Measurements from ENCODE around the gene SAPCD1.

GRCh38 chr6:31763619-31763940 is 1.1 kb downstream of the SAPCD1 start:
- no peak for TF ChIP-seq CTCF (IDR thresholded peaks at IDR 0.05; ENCODE audit: extremely low read depth in 1 of 2, insufficient read depth in 1 of 2, low read depth in 1 of 2, low read length in 2 of 2)
- TF ChIP-seq FOS (IDR thresholded peaks at IDR 0.05; ENCODE audit: borderline replicate concordance, insufficient read depth, low read length) = no peak
- TF ChIP-seq MAX (IDR thresholded peaks at IDR 0.05; ENCODE audit: insufficient read depth, insufficient read length) = no peak
- TF ChIP-seq POLR2AphosphoS5 (IDR thresholded peaks at IDR 0.05; ENCODE audit: insufficient read depth, low read depth, low read length) = no peak
- TF ChIP-seq POLR2A (IDR thresholded peaks at IDR 0.05; ENCODE audit: low read depth, low read length) = no peak
- TF ChIP-seq EZH2 (IDR thresholded peaks at IDR 0.05; ENCODE audit: borderline replicate concordance, low read depth, low read length, severe bottlenecking) = no peak
- no peak for TF ChIP-seq JUN (IDR thresholded peaks at IDR 0.05; ENCODE audit: borderline replicate concordance, insufficient read depth, insufficient read length, low read depth)
- TF ChIP-seq MYC (IDR thresholded peaks at IDR 0.05; ENCODE audit: low read depth, low read length) = no peak
- no peak for TF ChIP-seq GATA2 (IDR thresholded peaks at IDR 0.05; ENCODE audit: insufficient read depth, insufficient read length, low read depth, low read length)

Data from endothelial cell of umbilical vein (primary cell).